Activated CD4-positive, alpha-beta T cell treated with anti-CD3 and anti-CD28 coated beads, Interleukin-2, amount 50 U/mL, for 24 hours (primary cell): Measurements from ENCODE around the gene SGCB.

Source experiments
- DNase-seq, 2 donors: peaks; one replicate each; pipeline ENCODE4 v3.0.0-alpha.2; 2020; ENCODE audit warnings: low read depth in 1 of 2, low spot score in 1 of 2

Gene SGCB

DNA sequence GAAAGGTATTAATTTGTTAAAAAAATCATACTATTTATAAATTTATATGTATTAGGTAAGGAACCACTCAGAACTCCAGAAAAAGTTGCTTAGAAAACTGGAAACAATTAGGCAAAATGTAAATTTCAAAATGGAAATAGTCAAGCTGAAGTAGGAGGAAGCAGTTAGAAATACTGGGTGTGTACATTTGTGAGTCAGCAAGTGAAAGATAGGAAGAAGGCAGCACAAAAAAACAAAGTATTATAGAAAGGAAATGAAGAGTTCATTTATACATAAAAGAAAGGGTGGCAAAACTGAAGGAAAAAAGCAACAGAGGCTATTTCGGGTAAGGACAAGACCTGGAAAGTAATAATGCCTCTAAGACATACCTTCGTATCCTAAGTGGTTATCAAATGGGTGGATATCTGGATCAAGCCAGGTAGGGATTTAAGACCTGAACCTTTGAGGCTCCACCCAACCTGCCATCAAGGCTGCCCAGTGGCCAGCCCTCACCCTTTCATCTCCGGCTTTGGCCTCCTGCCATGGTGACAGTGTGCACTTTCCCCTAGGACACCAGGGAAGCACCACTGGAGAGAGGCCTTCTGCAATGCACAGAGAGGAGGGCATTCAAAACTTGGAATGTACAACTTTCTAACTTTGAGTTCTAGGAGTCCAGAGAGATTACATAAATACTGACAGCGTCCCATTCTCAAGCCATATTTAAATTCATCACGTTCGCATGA lies 18.0 kb downstream of the SGCB start, which contains the start of gene LRRC66:
LRRC66 (minus strand) TSS at position 428 of the 722 bp plus-strand sequence. CDS start 2,750 bp downstream, outside the sequence.
- DNase-seq: no peak

DNA sequence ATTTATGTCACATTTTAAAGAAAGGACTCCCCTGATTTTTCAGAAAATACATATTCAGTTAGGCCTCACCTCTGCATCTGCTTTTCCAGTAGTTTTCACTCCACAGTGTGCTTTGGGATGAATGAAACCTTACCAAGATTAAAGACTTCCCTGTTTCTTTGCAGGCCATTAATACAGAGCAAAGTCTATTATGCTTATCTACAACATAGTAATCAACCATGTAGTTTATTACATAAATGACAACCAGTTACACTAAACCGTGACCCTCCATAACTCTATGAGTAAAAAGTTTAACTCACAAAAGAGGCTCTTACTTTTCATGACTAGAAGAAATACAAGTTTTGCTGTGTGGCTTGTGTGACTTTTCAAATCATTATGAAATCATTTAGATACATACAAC lies 20.3 kb downstream of the SGCB start:
- no peak for DNase-seq

DNA sequence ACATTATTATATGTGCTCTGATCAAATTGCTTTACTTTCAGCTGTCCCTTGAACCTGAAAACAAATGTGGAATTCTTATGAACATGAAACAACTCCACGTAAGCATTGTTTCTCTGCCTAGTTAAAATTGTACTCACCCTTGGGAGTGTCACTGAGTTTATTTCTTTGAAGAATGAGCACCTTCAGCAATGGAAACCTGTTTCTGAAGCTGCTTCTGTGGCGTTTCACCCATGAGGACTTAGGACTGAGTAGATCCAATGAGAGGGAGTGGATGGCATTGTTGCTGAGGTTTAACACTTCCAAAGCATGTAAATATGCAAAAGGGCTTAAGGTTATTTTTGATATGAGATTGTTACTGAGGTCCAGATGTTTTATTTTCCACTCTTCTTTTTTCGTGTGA lies 21.1 kb downstream of the SGCB start:
- no peak for DNase-seq

DNA sequence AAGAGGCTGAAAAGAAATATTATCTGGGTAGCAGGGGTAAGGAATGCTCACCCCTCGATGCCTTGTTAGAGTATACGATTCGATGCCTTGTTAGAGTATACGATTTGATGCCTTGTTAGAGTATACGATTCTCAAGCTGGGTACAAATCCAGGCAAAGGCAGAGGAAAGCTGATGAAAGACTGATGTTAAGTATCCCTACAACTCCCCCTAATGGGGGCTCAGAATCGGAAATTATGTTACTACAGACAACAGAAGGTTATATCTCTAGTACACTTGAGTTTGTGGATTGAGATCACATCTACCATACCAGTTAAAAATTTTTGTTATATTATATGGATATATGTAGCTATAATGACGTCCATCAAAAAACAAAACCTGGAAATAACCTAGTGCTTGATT lies 22.7 kb downstream of the SGCB start:
- no peak for DNase-seq

DNA sequence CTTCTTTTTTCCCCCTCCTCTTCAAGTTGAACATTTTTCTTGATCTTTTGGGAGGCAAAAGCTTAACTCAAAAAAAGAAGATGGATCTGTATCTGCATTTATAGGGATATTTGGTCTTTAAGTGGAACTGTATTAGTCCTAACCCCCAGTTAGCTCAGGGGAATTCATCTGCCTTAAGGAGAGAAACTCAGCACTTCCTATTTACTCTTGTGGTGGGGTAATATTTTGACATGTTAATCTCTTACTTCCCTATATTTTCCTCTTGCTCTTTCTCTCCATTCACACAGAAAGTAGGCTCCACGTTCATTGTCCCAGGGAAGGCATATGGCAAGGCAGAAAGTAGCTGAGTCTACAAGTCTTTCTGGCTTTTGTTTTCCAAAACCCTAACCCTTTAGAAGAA lies 23.2 kb downstream of the SGCB start:
- DNase-seq: no peak

DNA sequence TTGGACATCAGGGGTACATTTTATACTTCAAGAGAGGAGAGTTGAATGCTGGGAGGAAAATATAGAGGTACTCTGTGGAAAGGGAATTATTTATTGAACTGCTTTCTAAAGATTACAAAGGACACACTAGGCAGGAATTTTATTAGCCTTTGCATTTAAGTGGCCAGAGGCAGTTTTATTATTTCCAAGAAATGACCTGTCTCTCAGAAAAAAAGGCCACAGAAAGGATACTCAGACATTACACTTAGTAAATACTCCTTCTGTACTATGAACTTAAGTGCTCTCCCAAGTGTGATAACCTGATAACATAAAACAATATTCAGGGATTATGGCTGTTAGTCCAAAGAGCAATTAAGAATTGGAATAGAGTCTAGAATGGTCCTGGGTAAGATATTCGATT lies 25.4 kb downstream of the SGCB start:
- DNase-seq: no peak

DNA sequence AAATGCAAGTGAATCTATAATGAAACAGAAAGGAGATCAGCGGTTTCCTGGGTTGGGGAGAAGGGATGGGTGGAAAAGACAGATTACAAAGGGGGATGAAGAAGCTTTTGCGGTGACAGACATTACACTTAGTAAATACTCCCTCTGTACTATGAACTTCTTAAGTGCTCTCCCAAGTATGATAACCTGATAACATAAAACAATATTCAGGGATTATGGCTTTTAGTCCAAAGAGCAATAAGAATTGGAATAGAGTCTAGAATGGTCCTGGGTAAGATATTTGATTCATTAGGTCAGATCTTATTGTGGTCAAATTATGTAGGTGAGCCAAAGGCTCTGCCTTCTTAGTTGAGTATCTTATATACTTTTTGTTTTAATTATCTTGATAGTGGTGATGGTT lies 27.1 kb downstream of the SGCB start:
- no peak for DNase-seq

DNA sequence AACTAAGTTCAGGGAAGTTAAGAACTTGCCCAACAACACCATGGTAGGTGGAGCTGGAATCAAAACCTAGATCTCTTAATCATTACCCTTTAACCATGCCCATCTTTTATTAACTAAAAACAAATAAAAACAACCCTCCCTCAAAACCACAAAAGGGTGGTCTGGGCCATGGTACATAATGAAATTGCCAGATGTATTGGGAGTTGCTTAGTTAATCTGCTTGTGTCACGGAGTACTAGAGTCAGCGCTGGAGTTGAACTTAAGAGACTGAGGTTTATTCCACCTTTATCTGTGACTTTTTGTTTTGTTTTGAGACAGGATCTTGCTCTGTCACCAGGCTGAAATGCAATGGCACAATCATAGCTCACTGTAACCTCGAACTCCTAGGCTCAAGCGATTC lies 31.2 kb downstream of the SGCB start:
- no peak for DNase-seq

DNA sequence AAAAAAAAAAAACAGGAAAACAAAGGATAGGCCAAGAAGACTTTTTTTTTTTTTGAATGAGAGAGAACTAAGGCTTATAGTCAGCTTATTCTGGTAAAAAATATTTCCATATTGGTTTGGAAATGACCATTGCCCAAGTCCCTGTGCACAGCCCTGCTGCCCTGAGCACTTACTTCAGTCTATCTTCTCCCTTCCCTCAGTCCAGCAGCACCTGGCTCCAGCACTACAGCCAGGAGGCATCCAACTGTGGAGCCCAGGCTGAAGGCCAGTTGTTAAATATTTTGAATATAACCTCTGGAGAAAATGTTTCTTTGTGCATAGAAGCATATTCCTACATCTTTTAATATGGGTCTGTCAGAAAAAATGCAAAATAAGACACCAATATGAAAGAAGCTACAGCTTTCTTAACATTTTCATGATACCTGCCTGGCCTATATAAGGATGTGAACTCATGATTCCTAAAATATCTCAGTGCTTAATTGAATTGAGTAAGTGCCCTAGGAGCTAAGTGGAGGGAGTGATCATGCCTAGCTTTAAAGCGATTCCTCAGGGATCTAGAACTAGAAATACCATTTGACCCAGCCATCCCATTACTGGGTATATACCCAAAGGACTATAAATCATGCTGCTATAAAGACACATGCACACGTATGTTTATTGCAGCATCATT lies 32.4 kb downstream of the SGCB start:
- DNase-seq: no peak

DNA sequence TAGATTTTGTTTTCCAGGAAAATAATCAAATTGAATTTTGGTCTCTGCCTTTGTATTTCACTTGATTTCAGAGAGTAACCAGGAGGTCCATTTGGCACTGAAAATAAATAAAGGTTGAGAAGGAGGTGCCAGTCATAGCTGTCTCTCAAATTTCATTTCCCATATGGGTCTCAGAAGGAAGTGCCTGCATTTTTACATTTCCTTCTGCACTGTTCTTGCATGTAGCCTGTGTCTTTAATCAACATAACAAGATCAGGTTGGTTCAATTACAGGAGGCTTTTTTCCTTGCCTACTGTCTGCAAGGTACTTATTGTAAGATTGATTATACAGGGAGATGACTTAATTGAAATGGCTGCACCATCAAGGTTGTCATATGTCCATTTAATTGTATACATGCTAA lies 33.7 kb downstream of the SGCB start:
- no peak for DNase-seq

DNA sequence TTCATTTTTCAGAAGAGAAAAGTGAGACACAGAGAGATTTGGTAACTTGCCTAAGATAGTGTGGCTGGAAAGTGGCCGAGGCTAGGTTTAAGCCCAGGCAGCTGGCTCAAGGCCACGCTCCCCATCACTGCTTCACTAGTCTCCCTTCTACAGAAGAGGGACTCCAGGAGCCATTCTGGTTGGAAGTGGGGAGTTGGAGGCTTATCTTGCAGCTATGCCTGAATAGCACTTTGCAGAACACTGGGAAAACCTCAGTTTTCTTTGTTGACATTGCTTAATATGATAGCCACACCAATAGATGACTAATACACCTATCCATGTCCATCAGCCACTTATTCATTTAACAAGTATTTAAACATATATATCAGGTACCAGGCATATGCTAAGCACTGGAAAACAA lies 36.5 kb downstream of the SGCB start:
- no peak for DNase-seq

DNA sequence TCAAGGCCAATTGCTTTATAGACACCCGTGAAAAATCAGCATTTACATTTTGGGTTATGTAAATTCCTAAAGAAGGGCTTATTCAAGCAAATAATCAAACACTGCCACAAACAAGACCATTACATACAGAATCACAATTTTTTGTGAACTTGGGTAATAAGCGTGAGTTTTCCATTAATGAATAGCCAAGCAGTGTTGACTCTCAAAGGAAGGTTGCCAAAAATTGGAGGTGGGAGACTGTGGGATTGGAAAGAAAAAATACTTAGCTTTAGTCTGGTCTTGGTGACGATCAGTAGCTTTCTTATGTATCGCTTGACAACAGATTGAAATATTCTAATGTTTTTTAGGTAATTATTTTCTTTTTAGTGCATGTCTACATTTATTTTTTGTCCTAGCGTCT lies 38.8 kb downstream of the SGCB start:
- DNase-seq: no peak

DNA sequence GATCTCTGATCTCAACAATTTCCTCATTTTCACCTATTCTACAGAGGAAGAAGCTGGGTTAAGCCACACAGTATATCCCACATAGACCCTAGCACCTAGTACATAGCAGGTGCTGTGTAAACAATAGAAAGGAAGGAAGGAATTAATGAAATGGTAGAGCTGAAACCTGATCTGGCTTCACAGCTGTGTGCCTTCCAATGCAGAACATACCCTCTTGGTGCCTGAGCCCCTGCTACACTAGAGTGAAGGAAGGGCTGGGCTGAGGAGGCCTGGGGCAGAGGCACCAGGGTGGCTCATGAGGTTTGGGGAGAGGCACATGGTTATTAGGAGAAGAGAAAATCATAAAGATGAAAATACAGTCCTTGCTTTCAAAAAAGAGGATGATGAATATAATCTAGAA lies 39.3 kb downstream of the SGCB start:
- no peak for DNase-seq

DNA sequence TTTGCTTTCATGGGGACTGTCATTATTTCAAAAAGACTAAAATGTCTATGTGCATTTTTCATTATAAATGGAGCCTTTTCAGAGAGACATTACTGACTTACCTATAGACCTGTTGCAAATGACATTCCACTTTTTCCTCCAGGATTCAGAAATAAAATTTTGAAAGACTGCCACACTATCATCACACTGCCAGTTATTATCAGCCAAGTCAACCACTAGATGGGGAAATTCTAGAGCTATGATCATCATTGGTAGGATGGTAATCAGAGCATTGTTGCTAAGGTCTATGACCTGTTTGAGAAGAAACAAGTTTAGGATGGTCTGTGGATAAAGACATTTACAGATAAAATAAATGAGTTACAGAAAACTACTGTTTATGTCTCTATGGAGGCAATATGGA lies 40.5 kb downstream of the SGCB start:
- no peak for DNase-seq

DNA sequence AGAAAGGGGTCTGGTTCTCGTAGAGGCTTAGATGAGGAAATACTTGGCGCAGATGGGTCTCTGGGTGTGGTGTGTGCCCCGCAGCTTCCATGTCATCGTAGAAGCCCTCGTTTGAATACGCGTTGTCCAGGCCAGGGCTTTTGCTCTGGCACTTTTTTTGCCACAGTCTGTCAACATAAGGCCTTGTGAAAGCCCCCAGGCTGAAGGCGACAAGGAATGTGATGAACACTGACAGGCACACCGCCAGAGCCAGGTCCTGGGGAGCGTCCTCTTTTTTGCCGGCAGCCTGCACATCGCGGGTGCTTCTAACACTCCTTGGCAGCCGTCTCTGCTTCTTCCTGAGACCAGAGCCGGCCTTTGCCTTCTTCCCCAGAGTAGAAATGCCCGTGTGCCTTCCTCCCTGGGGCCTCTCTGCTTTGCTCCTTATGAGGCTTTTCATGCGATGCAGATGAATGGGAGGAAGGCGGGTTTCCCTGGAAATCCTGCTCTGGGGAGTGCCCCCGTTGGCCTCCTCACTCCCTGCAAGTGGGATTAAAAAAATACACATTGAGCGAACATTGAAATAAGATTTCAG lies 42.4 kb downstream of the SGCB start:
- no peak for DNase-seq
